ENCODE measurements around the gene MGLL.

GRCh38 chr3:127834771-127835170, 12.5 kb upstream of the MGLL start:
- TF ChIP-seq CTCF (IDR thresholded peaks at IDR 0.05): no peak
- TF ChIP-seq TEAD4 (CRISPR knock-in tag; IDR thresholded peaks at IDR 0.05): no peak
